OCI-LY3 (cell line): ENCODE measurements around the gene EDAR.

Source experiments
- CTCF ChIP-seq: fragments of 200-600, 300-600 bp; sonication (generic); IDR thresholded peaks from 2 replicates; pipeline ENCODE4 v1.5.1; 2014; ENCODE audit warnings: antibody characterized with exemption, low read length, low read depth
- EZH2phosphoT487 ChIP-seq: fragments of 200-600 bp; shearing (Covaris generic); IDR thresholded peaks from 2 replicates; pipeline ENCODE4 v1.6.1; 2018; ENCODE audit warnings: antibody characterized with exemption, mixed run types, low read depth

- no peak for TF ChIP-seq CTCF
- TF ChIP-seq EZH2phosphoT487: no peak
Measured at GRCh38 chr2:108965540-108966289, 23.3 kb downstream of the EDAR start.
